PC-3 (cell line): ENCODE results near the gene MSMP. TPM values are rescaled to one million over a fixed set of nuclear protein-coding genes. Genes with fewer than 3 reads are reported as not detected.

Experiments used
- microRNA-seq: library from miRNA; unstranded; fragments of <30 nt; microRNA quantifications from one replicate; pipeline ENCODE4 v1.1.0, GENCODE V29; 2020; ENCODE audit not compliant: unreplicated experiment
- total RNA-seq: library from RNA; depleted of rRNA; stranded (reverse); fragments of >200 nt; gene quantifications from 2 replicates; pipeline ENCODE4 v1.2.3, GENCODE V29; 2014; rRNA removed

The MSMP gene
- total RNA-seq, 1 experiment from 2014 or later, result 149 TPM

Small RNAs within 50 kb of the gene (microRNA-seq; reads per million reads assigned to microRNA genes)
- 0.75 reads per million for gene MIR6852
- 0.75 reads per million for gene MIR6853

Other genes starting within 250 kb of the MSMP start
- 11.2 and 25.2 TPM in 2 replicates for gene TESK1, start 149.0 kb downstream of the MSMP start, total RNA-seq
- gene CD72, start 135.9 kb downstream of the MSMP start, total RNA-seq, result 0.15 TPM in 1 of 2 replicates, not detected in the other
- gene SIT1, start 103.3 kb downstream of the MSMP start, total RNA-seq, result not detected in 2 replicates
- gene RMRP, start 96.3 kb downstream of the MSMP start, total RNA-seq, result 23,421 and 36,790 TPM in 2 replicates
- 34.9 and 37.0 TPM in 2 replicates for gene CCDC107, start 96.0 kb downstream of the MSMP start, total RNA-seq
- 2.6 and 4.1 TPM in 2 replicates for gene ARHGEF39, start 89.1 kb downstream of the MSMP start, total RNA-seq
- 7.7 and 11.2 TPM in 2 replicates for gene CA9, start 80.3 kb downstream of the MSMP start, total RNA-seq
- 7.0 and 10.4 TPM in 2 replicates for gene TPM2, start 64.4 kb downstream of the MSMP start, total RNA-seq
- 118 and 153 TPM in 2 replicates for gene TLN1, start 22.1 kb downstream of the MSMP start, total RNA-seq
- gene CREB3, start 21.6 kb downstream of the MSMP start, total RNA-seq, result 34.8 and 47.1 TPM in 2 replicates
- 60.9 and 81.7 TPM in 2 replicates for gene GBA2, start 5.0 kb downstream of the MSMP start, total RNA-seq
- gene RGP1, start 5.0 kb downstream of the MSMP start, total RNA-seq, result 13.8 and 14.3 TPM in 2 replicates
- gene NPR2, start 37.3 kb upstream of the MSMP start, total RNA-seq, result 1.0 and 1.5 TPM in 2 replicates
- gene SPAG8, start 58.0 kb upstream of the MSMP start, total RNA-seq, result not detected in 2 replicates
- gene HINT2, start 60.8 kb upstream of the MSMP start, total RNA-seq, result 69.7 and 78.5 TPM in 2 replicates
- gene FAM221B, start 74.5 kb upstream of the MSMP start, total RNA-seq, result 0.29 TPM in 1 of 2 replicates, not detected in the other
- 1.6 and 2.4 TPM in 2 replicates for gene TMEM8B, start 75.0 kb upstream of the MSMP start, total RNA-seq
- gene OR13J1, start 116.1 kb upstream of the MSMP start, total RNA-seq, result not detected in 2 replicates
- 1.7 TPM in 2 replicates for gene HRCT1, start 151.9 kb upstream of the MSMP start, total RNA-seq
- gene SPAAR, start 155.2 kb upstream of the MSMP start, total RNA-seq, result 0.35 TPM in 1 of 2 replicates, not detected in the other
- gene OR2S2, start 203.9 kb upstream of the MSMP start, total RNA-seq, result not detected in 2 replicates